Neural progenitor cell (in vitro differentiated cells): ENCODE data around the gene PARD3B. TPM values are rescaled to one million over a fixed set of nuclear protein-coding genes. Genes with fewer than 3 reads are reported as not detected.
A peak's percentile ranks its signal among the peaks of the same experiment; 100 is the strongest.

ENCODE experiments used
- DNase-seq: peaks from one replicate; pipeline ENCODE4 v3.0.0-alpha.2; 2016; ENCODE audit warnings: low spot score
- H2AFZ ChIP-seq: fragments of 200-600 bp; sonication (generic); replicated peaks from 2 replicates; pipeline ENCODE4 v1.6.1; 2016; ENCODE audit warnings: antibody characterized with exemption
- H3F3A ChIP-seq: fragments of 200-600 bp; sonication (generic); 2 replicates; pipeline ENCODE4 v1.6.1; 2016; ENCODE audit warnings: antibody characterized with exemption, low read depth
- H3K27ac ChIP-seq: fragments of 200-600 bp; sonication (generic); 2 replicates; pipeline ENCODE4 v1.5.1; 2016; ENCODE audit warnings: mild to moderate bottlenecking
- H3K27me3 ChIP-seq: fragments of 200-600 bp; sonication (generic); 2 replicates; pipeline ENCODE4 v1.6.1; 2016; ENCODE audit warnings: mild to moderate bottlenecking, moderate library complexity
- H3K36me3 ChIP-seq: fragments of 200-600 bp; sonication (generic); 2 replicates; pipeline ENCODE4 v1.5.1; 2016
- H3K4me1 ChIP-seq: fragments of 200-600 bp; sonication (generic); 2 replicates; pipeline ENCODE4 v1.6.1; 2016; ENCODE audit warnings: mixed run types
- H3K4me2 ChIP-seq: fragments of 200-600 bp; sonication (generic); 2 replicates; pipeline ENCODE4 v1.6.1; 2016
- H3K4me3 ChIP-seq: fragments of 200-600 bp; sonication (generic); 2 replicates; pipeline ENCODE4 v1.5.1; 2016
- H3K79me2 ChIP-seq: fragments of 200-600 bp; sonication (generic); 2 replicates; pipeline ENCODE4 v1.6.1; 2016; ENCODE audit warnings: low read depth
- H3K9ac ChIP-seq: fragments of 200-600 bp; sonication (generic); 2 replicates; pipeline ENCODE4 v1.6.1; 2016
- H3K9me3 ChIP-seq: fragments of 200-600 bp; sonication (generic); 2 replicates; pipeline ENCODE4 v1.5.1; 2016; ENCODE audit warnings: low read depth
- H4K20me1 ChIP-seq: fragments of 200-600 bp; sonication (generic); 2 replicates; pipeline ENCODE4 v1.6.1; 2016; ENCODE audit warnings: low read depth
- H3K27ac Mint-ChIP-seq: 3 replicates; pipeline ENCODE4 v1.8.0; 2021; ENCODE audit warnings: mixed read lengths
- H3K27me3 Mint-ChIP-seq: 2 replicates; pipeline ENCODE4 v1.8.0; 2022; ENCODE audit warnings: low read depth, mild to moderate bottlenecking, inconsistent platforms, moderate library complexity, mixed read lengths; ENCODE audit not compliant: insufficient read depth
- H3K36me3 Mint-ChIP-seq: 3 replicates; pipeline ENCODE4 v1.8.0; 2021; ENCODE audit warnings: mixed read lengths
- H3K4me1 Mint-ChIP-seq: 3 replicates; pipeline ENCODE4 v1.8.0; 2021; ENCODE audit warnings: mixed read lengths
- H3K4me3 Mint-ChIP-seq: 3 replicates; pipeline ENCODE4 v1.8.0; 2021; ENCODE audit warnings: mild to moderate bottlenecking, moderate library complexity, mixed read lengths
- H3K9me3 Mint-ChIP-seq: 3 replicates; pipeline ENCODE4 v1.8.0; 2020; ENCODE audit warnings: mixed read lengths
- CTCF ChIP-seq: fragments of 200-600 bp; sonication (generic); IDR thresholded peaks from 2 replicates; pipeline ENCODE4 v1.5.1; 2017; ENCODE audit warnings: antibody characterized with exemption, mild to moderate bottlenecking
- EZH2 ChIP-seq: fragments of 200-600 bp; sonication (generic); IDR thresholded peaks from 2 replicates; pipeline ENCODE4 v1.6.1; 2017; ENCODE audit warnings: antibody characterized with exemption, mild to moderate bottlenecking, moderate library complexity
- EZH2phosphoT487 ChIP-seq: fragments of 200-600 bp; sonication (generic); IDR thresholded peaks from 2 replicates; pipeline ENCODE4 v1.6.1; 2017; ENCODE audit warnings: antibody characterized with exemption
- total RNA-seq: library from RNA; depleted of rRNA; stranded (reverse); fragments of >200 nt; gene quantifications from 2 replicates; pipeline ENCODE4 v1.2.3, GENCODE V29; 2015; ENCODE audit warnings: low replicate concordance

Gene PARD3B, protein sequence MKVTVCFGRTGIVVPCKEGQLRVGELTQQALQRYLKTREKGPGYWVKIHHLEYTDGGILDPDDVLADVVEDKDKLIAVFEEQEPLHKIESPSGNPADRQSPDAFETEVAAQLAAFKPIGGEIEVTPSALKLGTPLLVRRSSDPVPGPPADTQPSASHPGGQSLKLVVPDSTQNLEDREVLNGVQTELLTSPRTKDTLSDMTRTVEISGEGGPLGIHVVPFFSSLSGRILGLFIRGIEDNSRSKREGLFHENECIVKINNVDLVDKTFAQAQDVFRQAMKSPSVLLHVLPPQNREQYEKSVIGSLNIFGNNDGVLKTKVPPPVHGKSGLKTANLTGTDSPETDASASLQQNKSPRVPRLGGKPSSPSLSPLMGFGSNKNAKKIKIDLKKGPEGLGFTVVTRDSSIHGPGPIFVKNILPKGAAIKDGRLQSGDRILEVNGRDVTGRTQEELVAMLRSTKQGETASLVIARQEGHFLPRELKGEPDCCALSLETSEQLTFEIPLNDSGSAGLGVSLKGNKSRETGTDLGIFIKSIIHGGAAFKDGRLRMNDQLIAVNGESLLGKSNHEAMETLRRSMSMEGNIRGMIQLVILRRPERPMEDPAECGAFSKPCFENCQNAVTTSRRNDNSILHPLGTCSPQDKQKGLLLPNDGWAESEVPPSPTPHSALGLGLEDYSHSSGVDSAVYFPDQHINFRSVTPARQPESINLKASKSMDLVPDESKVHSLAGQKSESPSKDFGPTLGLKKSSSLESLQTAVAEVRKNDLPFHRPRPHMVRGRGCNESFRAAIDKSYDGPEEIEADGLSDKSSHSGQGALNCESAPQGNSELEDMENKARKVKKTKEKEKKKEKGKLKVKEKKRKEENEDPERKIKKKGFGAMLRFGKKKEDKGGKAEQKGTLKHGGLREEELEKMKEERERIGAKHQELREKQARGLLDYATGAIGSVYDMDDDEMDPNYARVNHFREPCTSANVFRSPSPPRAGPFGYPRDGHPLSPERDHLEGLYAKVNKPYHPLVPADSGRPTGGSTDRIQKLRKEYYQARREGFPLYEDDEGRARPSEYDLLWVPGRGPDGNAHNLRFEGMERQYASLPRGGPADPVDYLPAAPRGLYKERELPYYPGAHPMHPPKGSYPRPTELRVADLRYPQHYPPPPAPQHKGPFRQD (N-terminal part only)
- total RNA-seq, result 2.0 and 8.4 TPM in 2 replicates

GRCh38 chr2:204544961-204545860 lies at the start of gene PARD3B:
Gene PARD3B (plus strand): TSS chr2:204545475. CDS start chr2:204546000, 525 bp downstream.
- Histone ChIP-seq H3K4me2 (peak within 1 kb of the TSS; percentile 100), H3F3A (no peaks in the 10 kb centered on the region), H3K9ac (peak within 1 kb of the TSS; percentile 54), H3K27me3 (peaks cover 53% of the 10 kb centered on the region), H3K79me2 (no peaks in the 10 kb centered on the region), H4K20me1 (no peaks in the 10 kb centered on the region), H3K27ac (no peak within 1 kb of the TSS), H3K4me1 (peaks cover 6% of the 10 kb centered on the region), H3K4me3 (peak within 1 kb of the TSS; percentile 79), H3K9me3 (no peaks in the 10 kb centered on the region), H2AFZ (peak within 1 kb of the TSS; percentile 100), H3K36me3 (no peaks in the 10 kb centered on the region)
- H3K4me3 Mint-ChIP-seq, result peak within 1 kb of the TSS; percentile 95
- H3K27me3 Mint-ChIP-seq, result no peaks in the 10 kb centered on the region
- H3K4me1 Mint-ChIP-seq, result peaks cover 34% of the 10 kb centered on the region
- no peaks in the 10 kb centered on the region for H3K36me3 Mint-ChIP-seq
- TF ChIP-seq CTCF, result no peak
- peak; percentile 61 for TF ChIP-seq EZH2
- H3K27ac Mint-ChIP-seq, result peak within 1 kb of the TSS; percentile 98
- no peaks in the 10 kb centered on the region for H3K9me3 Mint-ChIP-seq
- peak; percentile 84 for DNase-seq

- H3K27ac ChIP-seq, result no peak overlapping the region
- H3K4me2 ChIP-seq, result no peak overlapping the region
- H3K9ac ChIP-seq, result no peak overlapping the region
- H2AFZ ChIP-seq, result no peak overlapping the region
- Mint-ChIP-seq H3K27me3 (no peaks in the 10 kb centered on the region), H3K9me3 (peaks cover 3% of the 10 kb centered on the region), H3K27ac (no peak overlapping the region), H3K36me3 (no peaks in the 10 kb centered on the region), H3K4me1 (no peaks in the 10 kb centered on the region), H3K4me3 (no peak overlapping the region)
- H3K79me2 ChIP-seq, result no peaks in the 10 kb centered on the region
- no peaks in the 10 kb centered on the region for H3K36me3 ChIP-seq
- no peak for DNase-seq
- H3K9me3 ChIP-seq, result no peaks in the 10 kb centered on the region
- H4K20me1 ChIP-seq, result no peaks in the 10 kb centered on the region
- H3K4me1 ChIP-seq, result no peaks in the 10 kb centered on the region
- no peaks in the 10 kb centered on the region for H3F3A ChIP-seq
- no peaks in the 10 kb centered on the region for H3K27me3 ChIP-seq
- no peak overlapping the region for H3K4me3 ChIP-seq
- TF ChIP-seq CTCF, result no peak
- no peak for TF ChIP-seq EZH2phosphoT487
- TF ChIP-seq EZH2, result no peak
These were observed 48.5 kb upstream of the PARD3B start for GRCh38 chr2:204496779-204497178.

DNA sequence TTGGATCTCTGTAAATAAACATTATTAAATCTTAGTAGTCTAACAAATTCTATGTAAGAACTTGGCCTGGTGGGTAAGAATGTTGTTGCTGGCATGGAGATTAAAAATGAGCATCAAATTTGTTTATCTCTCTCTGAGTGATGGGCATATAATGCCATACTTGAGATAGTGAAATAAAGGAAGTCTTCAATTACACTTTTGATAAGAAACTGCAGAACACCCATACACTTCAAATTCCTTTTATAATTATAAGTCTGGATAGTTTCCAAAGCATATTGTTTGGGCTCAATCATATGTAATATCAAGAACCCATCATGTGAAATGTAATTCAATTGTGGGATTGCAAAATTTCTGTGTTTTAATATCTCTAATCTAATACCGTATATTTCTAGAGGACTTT lies 47.4 kb upstream of the PARD3B start:
- no peaks in the 10 kb centered on the region for H3K4me1 Mint-ChIP-seq
- H3K79me2 ChIP-seq, result no peaks in the 10 kb centered on the region
- H3K4me2 ChIP-seq, result no peak overlapping the region
- no peak overlapping the region for H3K27ac ChIP-seq
- no peak overlapping the region for H3K27ac Mint-ChIP-seq
- TF ChIP-seq EZH2 (no peak), CTCF (no peak), EZH2phosphoT487 (no peak)
- no peaks in the 10 kb centered on the region for H3K4me1 ChIP-seq
- H3K36me3 Mint-ChIP-seq, result no peaks in the 10 kb centered on the region
- no peak overlapping the region for H2AFZ ChIP-seq
- no peak overlapping the region for H3K4me3 ChIP-seq
- no peaks in the 10 kb centered on the region for H3K9me3 ChIP-seq
- H3K4me3 Mint-ChIP-seq, result no peak overlapping the region
- no peaks in the 10 kb centered on the region for H3K27me3 ChIP-seq
- H3K9me3 Mint-ChIP-seq, result peaks cover 3% of the 10 kb centered on the region
- no peaks in the 10 kb centered on the region for H3F3A ChIP-seq
- no peaks in the 10 kb centered on the region for H3K36me3 ChIP-seq
- H4K20me1 ChIP-seq, result no peaks in the 10 kb centered on the region
- no peak overlapping the region for H3K9ac ChIP-seq
- no peaks in the 10 kb centered on the region for H3K27me3 Mint-ChIP-seq
- no peak for DNase-seq
